Activated naive CD4-positive, alpha-beta T cell treated with anti-CD3 and anti-CD28 coated beads for 36 hours (primary cell): ENCODE results near the gene IL21. TPM values are rescaled to one million over a fixed set of nuclear protein-coding genes. Genes with fewer than 3 reads are reported as not detected.
A peak's percentile ranks its signal among the peaks of the same experiment; 100 is the strongest.

Experiments used
- CTCF ChIA-PET: fragments of 350-600 bp; sonication (Branson Sonifier 250); formaldehyde crosslinking; loops from one replicate; lab custom pipeline; 2021; ENCODE audit warnings: antibody characterized with exemption; lab: Charles Lee
- DNase-seq: peaks from one replicate; pipeline ENCODE4 v3.0.0-alpha.2; 2020
- H3K27ac Mint-ChIP-seq: one replicate; pipeline ENCODE4 v1.8.0; 2021; ENCODE audit warnings: mild to moderate bottlenecking, mixed read lengths
- H3K27me3 Mint-ChIP-seq: one replicate; pipeline ENCODE4 v1.8.0; 2021; ENCODE audit warnings: low read depth, mixed read lengths
- H3K36me3 Mint-ChIP-seq: one replicate; pipeline ENCODE4 v1.8.0; 2021; ENCODE audit warnings: low read depth, mixed read lengths
- H3K4me1 Mint-ChIP-seq: one replicate; pipeline ENCODE4 v1.8.0; 2021; ENCODE audit warnings: low read depth, mixed read lengths
- H3K4me3 Mint-ChIP-seq: one replicate; pipeline ENCODE4 v1.8.0; 2021; ENCODE audit warnings: mild to moderate bottlenecking, moderate library complexity, mixed read lengths
- H3K9me3 Mint-ChIP-seq: one replicate; pipeline ENCODE4 v1.8.0; 2021; ENCODE audit warnings: mixed read lengths
- intact Hi-C: fragments of 100-400 bp; cut with micrococcal nuclease; formaldehyde crosslinking; loops from one replicate; pipeline ENCODE4 v1.15.1; 2023
- total RNA-seq, 2 experiments: library from RNA; stranded (reverse); gene quantifications; one replicate each; pipeline ENCODE4 v1.2.3, GENCODE V29; 2021

The IL21 gene
- total RNA-seq, 2 experiments from 2014 or later, result 49.9 to 53.1 TPM

DNA sequence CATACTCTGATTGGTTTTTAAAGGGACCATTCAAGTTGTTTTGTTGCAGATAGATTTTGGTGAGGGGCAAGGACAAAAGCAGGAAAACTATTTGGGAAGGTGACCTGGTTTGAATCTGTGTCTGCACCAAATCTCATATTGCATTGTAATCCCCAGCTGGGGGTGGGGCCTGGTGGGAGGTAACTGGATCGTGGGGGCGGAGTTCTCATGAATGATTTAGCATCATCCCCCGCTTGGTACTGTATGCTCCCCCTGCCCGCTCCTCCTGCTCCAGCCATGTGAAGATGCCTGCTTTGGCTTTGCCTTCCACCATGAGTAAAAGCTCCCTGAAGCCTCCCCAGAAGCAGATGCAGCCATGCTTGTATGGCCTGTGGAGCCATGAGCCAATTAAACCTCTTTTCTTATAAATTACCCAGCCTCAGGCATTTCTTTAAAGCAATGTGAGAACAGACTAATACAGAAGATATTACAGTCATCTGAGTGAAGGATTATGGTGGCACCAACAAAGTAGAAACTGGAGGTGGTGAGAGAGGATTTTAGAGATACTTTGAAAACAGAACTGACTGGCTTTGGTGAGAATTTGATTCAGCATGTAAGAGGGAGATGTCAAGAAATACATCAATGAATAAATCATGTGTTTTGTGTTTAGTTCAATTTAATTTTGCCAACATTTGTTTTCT lies 14.4 kb downstream of the IL21 start:
- H3K27ac Mint-ChIP-seq, result no peak overlapping the region
- no peak for DNase-seq
- no peaks in the 10 kb centered on the region for H3K9me3 Mint-ChIP-seq
- H3K4me1 Mint-ChIP-seq, result peaks cover 33% of the 10 kb centered on the region
- no peak overlapping the region for H3K4me3 Mint-ChIP-seq
- intact Hi-C loops, result loop anchor here (10.0 kb wide), 2 partner anchors 488 to 1058 kb away; no protein-coding TSS in a partner anchor
- H3K27me3 Mint-ChIP-seq, result no peaks in the 10 kb centered on the region
- CTCF ChIA-PET, result interaction anchor here (4.3 kb wide), 1 partner anchor 110 kb away, joined by 28 read pairs; no protein-coding TSS in a partner anchor
- peaks cover 22% of the 10 kb centered on the region for H3K36me3 Mint-ChIP-seq

DNA sequence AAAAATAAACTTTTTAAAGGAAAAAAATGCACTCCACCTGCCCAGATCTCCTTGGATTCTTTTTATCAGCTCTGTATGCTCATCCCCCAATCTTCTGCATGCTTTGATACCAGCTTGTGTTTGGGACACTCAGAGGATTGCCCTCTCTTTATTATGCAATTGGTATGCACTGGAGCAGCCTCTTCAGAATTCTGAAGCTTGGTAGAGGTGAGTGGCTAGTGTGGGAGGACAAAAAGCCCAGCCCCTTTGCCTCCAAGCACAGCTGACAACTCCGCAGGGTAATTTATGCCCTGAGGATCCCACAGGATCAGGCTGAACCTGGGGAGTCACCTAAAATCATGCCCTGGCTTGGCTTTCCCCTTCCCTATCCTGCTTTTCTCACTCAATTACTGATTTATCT lies 16.7 kb downstream of the IL21 start:
- H3K4me1 Mint-ChIP-seq, result peaks cover 43% of the 10 kb centered on the region
- no peaks in the 10 kb centered on the region for H3K9me3 Mint-ChIP-seq
- intact Hi-C loops, result loop anchor here (5.0 to 10.0 kb wide), 4 partner anchors 48 to 1658 kb away; no protein-coding TSS in a partner anchor
- peaks cover 12% of the 10 kb centered on the region for H3K36me3 Mint-ChIP-seq
- H3K4me3 Mint-ChIP-seq, result no peak overlapping the region
- no peak for DNase-seq
- CTCF ChIA-PET, result interaction anchor here (1.5 to 4.6 kb wide), 7 partner anchors 8 to 326 kb away, joined by 5 to 92 read pairs (median 20); partner anchors contain the start of genes BBS12 and IL21
- no peaks in the 10 kb centered on the region for H3K27me3 Mint-ChIP-seq
- H3K27ac Mint-ChIP-seq, result no peak overlapping the region

DNA sequence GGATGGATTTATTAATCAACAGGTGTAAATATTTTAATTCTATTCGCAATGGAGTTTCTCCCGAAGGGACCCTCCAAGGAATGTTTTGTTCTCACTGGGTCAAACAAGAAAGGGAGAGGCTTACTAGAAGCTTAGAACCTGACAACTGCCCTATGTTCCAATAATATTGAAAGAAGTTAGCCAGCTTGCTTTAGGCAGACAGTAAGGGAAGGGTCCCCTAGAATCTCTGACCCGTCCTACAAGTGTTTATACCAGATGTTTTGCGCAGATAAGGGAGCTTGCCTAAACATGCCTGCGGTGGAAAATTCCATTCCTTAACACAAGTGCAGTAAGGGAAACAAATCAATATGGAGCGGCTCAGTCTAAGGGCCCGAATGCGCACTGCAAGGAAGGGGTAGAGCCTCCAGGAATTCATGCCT lies 17.7 kb downstream of the IL21 start:
- intact Hi-C loops, result loop anchor here (2.0 to 10.0 kb wide), 5 partner anchors 49 to 1659 kb away; no protein-coding TSS in a partner anchor
- CTCF ChIA-PET, result interaction anchor here (0.6 to 4.6 kb wide), 22 partner anchors 9 to 327 kb away, joined by 3 to 92 read pairs (median 7); partner anchors contain the start of genes BBS12, IL21 and NUDT6
- Mint-ChIP-seq H3K9me3 (no peaks in the 10 kb centered on the region), H3K27me3 (no peaks in the 10 kb centered on the region), H3K4me1 (peaks cover 43% of the 10 kb centered on the region), H3K36me3 (peaks cover 12% of the 10 kb centered on the region), H3K27ac (peak overlapping the region; percentile 79), H3K4me3 (no peak overlapping the region)
- DNase-seq, result no peak

DNA sequence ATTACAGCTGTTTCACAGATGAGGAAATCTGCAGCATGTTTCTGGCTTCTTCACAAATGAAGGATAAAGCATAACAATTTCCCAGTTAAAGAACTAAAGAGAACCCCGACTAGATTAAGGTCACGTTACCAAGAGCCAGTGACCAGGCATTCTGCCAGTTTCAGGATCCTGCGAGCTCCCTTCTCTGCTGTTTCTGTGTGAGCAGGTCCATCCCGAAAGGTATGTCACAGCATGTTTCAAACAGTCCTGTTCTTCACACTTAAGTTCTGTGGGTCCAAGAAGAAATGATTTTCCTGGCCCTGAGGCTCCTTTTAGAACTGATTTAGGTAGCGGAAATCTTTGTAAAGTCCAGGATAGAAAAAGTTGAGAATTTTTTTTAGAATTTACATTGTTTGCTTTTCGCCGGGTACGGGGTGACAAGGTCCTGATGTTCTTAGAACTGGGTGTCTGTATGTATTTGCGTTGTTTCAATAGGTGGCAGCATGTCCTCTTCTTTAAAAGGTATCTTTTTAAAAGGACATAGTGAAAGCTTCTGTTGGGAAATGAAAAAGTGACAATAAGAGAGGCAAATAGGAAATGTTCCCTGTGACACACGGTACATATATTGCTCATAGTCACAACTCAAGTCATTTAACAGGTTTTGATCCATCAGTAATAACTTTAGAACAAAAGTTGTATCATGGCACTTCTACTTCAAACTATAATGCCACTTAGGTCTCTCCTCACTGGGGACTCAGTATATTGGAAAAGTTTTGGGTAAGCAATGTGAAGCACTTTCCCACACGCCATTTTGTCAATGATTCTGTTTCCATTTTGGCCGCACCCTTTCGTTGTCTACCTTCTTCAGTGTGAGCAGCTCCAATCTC lies 18.4 kb downstream of the IL21 start:
- Mint-ChIP-seq H3K36me3 (peaks cover 12% of the 10 kb centered on the region), H3K27ac (peak overlapping the region; percentile 79), H3K4me3 (peak overlapping the region; percentile 48), H3K4me1 (peaks cover 43% of the 10 kb centered on the region), H3K27me3 (no peaks in the 10 kb centered on the region), H3K9me3 (no peaks in the 10 kb centered on the region)
- DNase-seq, result peak; percentile 44
- CTCF ChIA-PET, result interaction anchor here (0.7 to 4.6 kb wide), 31 partner anchors 8 to 330 kb away, joined by 3 to 92 read pairs (median 5); partner anchors contain the start of genes BBS12, IL21 and NUDT6
- intact Hi-C loops, result loop anchor here (1.0 to 10.0 kb wide), 15 partner anchors 18 to 1660 kb away; partner anchors contain the start of genes BBS12 and IL21

DNA sequence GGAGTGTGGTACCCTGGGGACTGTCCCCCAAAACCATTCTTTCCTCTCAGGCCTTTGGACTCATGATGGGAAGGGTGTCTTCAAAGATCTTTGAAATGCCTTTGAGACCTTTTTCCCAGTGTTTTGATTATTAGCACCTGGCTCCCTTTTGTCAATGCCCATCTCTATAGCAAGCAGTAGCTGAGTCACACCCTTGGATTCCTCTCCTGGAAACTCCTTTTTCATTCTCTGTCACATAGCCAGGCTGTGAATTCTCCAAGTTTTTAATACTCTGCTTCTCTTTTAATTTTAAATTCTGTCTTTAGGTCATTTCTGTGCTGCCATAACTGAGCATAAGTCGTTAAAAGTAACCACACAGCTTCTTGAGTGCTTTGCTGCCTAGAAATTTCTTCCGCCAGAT lies 29.7 kb downstream of the IL21 start:
- intact Hi-C loops, result no loop called here
- no peak for DNase-seq
- peaks cover 31% of the 10 kb centered on the region for H3K4me1 Mint-ChIP-seq
- H3K27me3 Mint-ChIP-seq, result no peaks in the 10 kb centered on the region
- no peaks in the 10 kb centered on the region for H3K36me3 Mint-ChIP-seq
- H3K27ac Mint-ChIP-seq, result no peak overlapping the region
- H3K9me3 Mint-ChIP-seq, result no peaks in the 10 kb centered on the region
- H3K4me3 Mint-ChIP-seq, result no peak overlapping the region
- CTCF ChIA-PET, result no interaction called here

DNA sequence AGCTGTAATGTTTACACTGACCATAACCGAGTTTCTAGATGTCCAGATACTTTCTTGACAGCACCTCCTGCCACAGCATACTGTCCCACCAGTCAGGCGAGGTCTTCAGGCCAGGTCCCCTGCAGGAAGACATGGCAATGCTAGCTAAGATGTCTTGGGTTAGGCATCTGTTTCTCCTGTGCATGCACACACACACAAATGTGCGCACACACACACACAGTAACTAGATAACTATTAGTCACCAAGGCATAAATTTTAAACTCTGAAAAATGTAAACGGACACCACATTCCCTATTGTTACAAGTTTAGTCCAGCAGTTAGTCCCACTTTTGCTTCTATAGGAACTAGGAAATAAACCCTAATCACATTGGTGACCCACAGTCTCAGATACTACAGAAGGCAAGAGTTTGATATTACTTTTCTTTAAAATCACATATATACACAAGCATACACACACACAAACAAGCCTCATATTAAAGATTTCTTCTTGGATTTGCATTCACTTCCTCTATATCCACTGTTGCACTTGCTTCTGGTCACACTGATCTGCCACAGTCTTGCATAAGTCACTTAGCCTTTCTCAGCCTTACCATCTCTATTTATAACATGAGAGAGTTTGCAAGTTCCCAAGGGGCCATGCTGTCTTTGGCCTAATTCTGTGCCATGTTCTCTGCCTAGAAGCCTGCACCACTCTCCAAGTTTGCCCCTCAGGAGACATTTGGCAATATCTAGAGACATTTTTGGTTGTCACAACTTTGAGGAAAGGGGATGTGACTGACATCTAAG lies 32.2 kb downstream of the IL21 start:
- Mint-ChIP-seq H3K36me3 (no peaks in the 10 kb centered on the region), H3K27me3 (no peaks in the 10 kb centered on the region), H3K27ac (no peak overlapping the region), H3K9me3 (no peaks in the 10 kb centered on the region), H3K4me3 (no peak overlapping the region), H3K4me1 (peaks cover 45% of the 10 kb centered on the region)
- intact Hi-C loops, result no loop called here
- CTCF ChIA-PET, result interaction anchor here (1.3 kb wide), 1 partner anchor 11 kb away, joined by 7 read pairs; no protein-coding TSS in a partner anchor
- no peak for DNase-seq

DNA sequence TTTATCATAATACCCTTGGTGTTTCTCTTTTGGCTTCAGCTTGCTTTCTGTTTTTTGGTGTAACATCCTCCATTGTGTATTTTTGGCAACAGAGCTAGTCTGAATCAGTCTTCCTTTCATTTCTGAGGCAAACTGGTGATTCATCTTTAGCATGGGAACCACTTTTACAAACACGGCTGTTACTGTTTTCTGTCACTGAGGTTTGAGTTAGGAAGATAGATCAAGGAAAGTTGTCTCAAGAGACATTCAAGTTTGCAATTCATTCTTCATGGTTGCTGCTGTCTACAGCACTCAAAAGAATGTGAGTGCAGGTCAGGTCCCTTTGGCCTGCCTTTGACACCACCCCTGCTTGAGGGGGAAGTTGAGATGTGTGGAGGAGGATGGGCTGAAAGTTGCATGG lies 36.3 kb downstream of the IL21 start:
- DNase-seq, result peak; percentile 42
- H3K4me3 Mint-ChIP-seq, result peak overlapping the region; percentile 50

DNA sequence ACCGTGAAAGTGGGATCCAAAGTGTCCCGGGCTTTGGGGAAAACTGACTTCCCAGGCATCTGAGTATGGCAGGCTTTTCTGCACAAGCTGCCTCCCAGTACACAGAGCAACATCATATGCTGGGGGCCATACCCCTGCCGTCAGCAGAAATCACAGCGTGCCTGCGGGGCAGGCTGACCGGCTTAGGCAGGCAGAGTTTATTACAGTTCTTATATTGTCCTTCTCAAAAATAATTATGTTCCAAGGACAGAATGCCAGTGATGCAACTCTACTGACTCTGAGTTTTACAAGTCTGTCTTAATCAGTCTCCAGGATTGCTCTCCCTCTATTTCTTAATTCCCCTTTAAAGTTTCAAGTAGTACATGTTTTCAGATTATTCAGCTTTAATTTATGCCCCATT lies 37.0 kb downstream of the IL21 start:
- CTCF ChIA-PET, result interaction anchor here (0.5 to 2.8 kb wide), 5 partner anchors 12 to 270 kb away, joined by 3 to 13 read pairs (median 5); no protein-coding TSS in a partner anchor
- Mint-ChIP-seq H3K27ac (peak overlapping the region; percentile 100), H3K4me1 (peaks cover 72% of the 10 kb centered on the region), H3K36me3 (peaks cover 4% of the 10 kb centered on the region), H3K4me3 (peak overlapping the region; percentile 50), H3K27me3 (no peaks in the 10 kb centered on the region), H3K9me3 (peaks cover 4% of the 10 kb centered on the region)
- DNase-seq, result no peak
- intact Hi-C loops, result loop anchor here (1.0 to 5.0 kb wide), 13 partner anchors 18 to 1088 kb away; partner anchors contain the start of genes BBS12, IL21 and NUDT6

More for the DNA sequence above, 36.3 kb downstream of the IL21 start:
- Mint-ChIP-seq H3K4me1 (peaks cover 65% of the 10 kb centered on the region), H3K27me3 (no peaks in the 10 kb centered on the region), H3K27ac (peak overlapping the region; percentile 100), H3K9me3 (peaks cover 4% of the 10 kb centered on the region), H3K36me3 (peaks cover 4% of the 10 kb centered on the region)
- CTCF ChIA-PET, result interaction anchor here (0.5 to 2.8 kb wide), 5 partner anchors 12 to 271 kb away, joined by 3 to 13 read pairs (median 5); no protein-coding TSS in a partner anchor
- intact Hi-C loops, result loop anchor here (1.0 to 5.0 kb wide), 13 partner anchors 18 to 1088 kb away; partner anchors contain the start of genes BBS12, IL21 and NUDT6

DNA sequence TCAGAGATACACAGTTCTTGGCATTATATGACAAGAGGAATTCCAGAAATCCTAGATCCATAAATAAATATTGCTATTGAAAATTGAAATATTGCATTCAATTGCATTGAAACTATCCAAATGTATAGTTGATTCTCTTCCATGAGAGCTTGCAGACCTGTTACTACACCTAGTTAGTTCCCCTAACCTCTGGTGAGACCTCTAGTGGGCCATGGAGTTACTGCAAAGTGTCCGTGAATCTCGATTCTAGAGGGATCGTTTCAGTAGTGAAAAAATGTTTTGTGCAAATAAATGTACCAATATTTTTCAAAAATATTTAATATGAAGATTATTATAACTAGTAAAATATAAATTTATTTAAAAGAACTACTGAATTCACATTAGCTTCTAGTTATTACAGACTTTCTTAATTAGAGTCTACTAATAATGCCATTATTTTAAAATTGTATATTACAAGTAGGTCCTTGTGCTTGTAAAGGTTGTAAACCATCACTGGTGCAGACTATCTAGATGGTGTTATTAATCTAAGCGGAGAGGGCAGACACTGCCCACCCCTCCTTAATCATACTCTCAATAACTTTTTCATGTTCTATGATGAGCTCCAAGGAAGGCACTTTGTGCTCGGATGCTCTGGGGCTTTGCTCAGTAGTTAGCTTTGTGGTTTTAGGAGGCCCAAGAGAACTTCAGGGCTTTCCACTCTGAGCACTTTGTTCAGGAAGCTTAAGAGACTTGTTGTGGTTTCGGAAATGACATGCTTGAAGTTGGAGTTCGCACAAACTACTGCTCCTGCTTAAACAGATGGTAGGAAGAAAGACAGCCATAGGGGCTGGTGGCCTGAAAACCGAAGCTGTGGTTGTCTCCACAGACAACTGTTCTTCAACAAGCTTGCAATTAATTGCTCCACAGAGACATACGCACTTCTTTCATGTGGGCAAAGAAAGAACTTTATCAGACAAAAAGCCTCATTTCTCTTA lies 42.8 kb downstream of the IL21 start:
- H3K36me3 Mint-ChIP-seq, result peaks cover 11% of the 10 kb centered on the region
- no peaks in the 10 kb centered on the region for H3K27me3 Mint-ChIP-seq
- peak; percentile 88 for DNase-seq
- H3K4me1 Mint-ChIP-seq, result peaks cover 76% of the 10 kb centered on the region
- H3K27ac Mint-ChIP-seq, result peak overlapping the region; percentile 99
- peaks cover 4% of the 10 kb centered on the region for H3K9me3 Mint-ChIP-seq
- CTCF ChIA-PET, result interaction anchor here (0.6 to 4.5 kb wide), 71 partner anchors 9 to 759 kb away, joined by 3 to 66 read pairs (median 4); partner anchors contain the start of gene IL2
- intact Hi-C loops, result loop anchor here (1.0 to 5.0 kb wide), 13 partner anchors 70 to 1207 kb away; partner anchors contain the start of genes BLTP1 and CCNA2
- H3K4me3 Mint-ChIP-seq, result peak overlapping the region; percentile 65

DNA sequence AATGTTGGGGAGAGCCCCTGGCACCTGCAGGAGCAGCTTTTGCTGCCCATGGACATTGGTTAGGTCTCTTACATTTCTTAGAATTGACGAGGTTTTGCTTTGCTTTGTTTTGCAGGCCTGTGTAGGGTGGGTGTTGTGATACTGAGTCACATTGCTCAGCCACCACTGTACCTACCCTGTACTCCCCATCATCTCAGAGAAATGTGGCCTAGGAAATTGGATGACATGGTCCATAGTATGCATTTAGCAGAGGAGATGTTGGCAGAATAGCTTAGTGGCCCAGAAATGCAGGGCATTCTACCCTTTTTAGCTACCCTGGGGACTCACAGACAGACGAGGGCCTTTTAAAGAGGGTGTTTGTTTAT lies 43.7 kb downstream of the IL21 start:
- Mint-ChIP-seq H3K36me3 (peaks cover 9% of the 10 kb centered on the region), H3K27ac (peak overlapping the region; percentile 91), H3K9me3 (no peaks in the 10 kb centered on the region), H3K4me3 (peak overlapping the region; percentile 60), H3K27me3 (no peaks in the 10 kb centered on the region), H3K4me1 (peaks cover 71% of the 10 kb centered on the region)
- CTCF ChIA-PET, result interaction anchor here (0.6 to 4.5 kb wide), 50 partner anchors 11 to 758 kb away, joined by 3 to 66 read pairs (median 5); partner anchors contain the start of gene IL2
- DNase-seq, result peak; percentile 34
- intact Hi-C loops, result loop anchor here (1.0 to 5.0 kb wide), 5 partner anchors 267 to 1206 kb away; partner anchors contain the start of gene CCNA2
